Stimulated activated CD4-positive, alpha-beta T cell treated with anti-CD3 and anti-CD28 coated beads, Interleukin-1b, Interleukin-23, amount 100 ng/mL, for 24 hours (primary cell): ENCODE results near the gene AKAP13.

Experiments used
- DNase-seq, 4 experiments: peaks; one replicate each; pipeline ENCODE4 v3.0.0-alpha.2; 2020; ENCODE audit warnings: low read depth in 4 of 4, low spot score in 1 of 4

The AKAP13 gene

GRCh38 chr15:85750319-85751290 lies 370.2 kb downstream of the AKAP13 start:
- DNase-seq, result no peak

- no peak for DNase-seq
Measured at GRCh38 chr15:85751291-85752123, 371.1 kb downstream of the AKAP13 start.

GRCh38 chr15:85752124-85752475 lies 371.7 kb downstream of the AKAP13 start:
- DNase-seq, result no peak

- no peak for DNase-seq
Measured at GRCh38 chr15:85752491-85752961, 372.1 kb downstream of the AKAP13 start.

- no peak for DNase-seq
Measured at GRCh38 chr15:85753261-85753660, 372.9 kb downstream of the AKAP13 start.

GRCh38 chr15:85753791-85754452 lies 373.5 kb downstream of the AKAP13 start:
- no peak for DNase-seq

- DNase-seq, result no peak
Measured at GRCh38 chr15:85754989-85755388, 374.6 kb downstream of the AKAP13 start.

GRCh38 chr15:85755471-85755870 lies 375.1 kb downstream of the AKAP13 start:
- no peak for DNase-seq

- DNase-seq, result no peak
Measured at GRCh38 chr15:85755942-85756341, 375.5 kb downstream of the AKAP13 start.

GRCh38 chr15:85756411-85757072 lies 376.1 kb downstream of the AKAP13 start:
- no peak for DNase-seq

- no peak for DNase-seq
Measured at GRCh38 chr15:85757073-85757938, 376.9 kb downstream of the AKAP13 start.

GRCh38 chr15:85757939-85758654 lies 377.7 kb downstream of the AKAP13 start:
- DNase-seq, result no peak

- DNase-seq, result no peak
Measured at GRCh38 chr15:85758655-85758978, 378.2 kb downstream of the AKAP13 start.

- no peak for DNase-seq
Measured at GRCh38 chr15:85759376-85759775, 379.0 kb downstream of the AKAP13 start.

- no peak for DNase-seq
Measured at GRCh38 chr15:85760049-85760448, 379.6 kb downstream of the AKAP13 start.

GRCh38 chr15:85760531-85761371 lies 380.3 kb downstream of the AKAP13 start:
- no peak for DNase-seq

- DNase-seq, result no peak
Measured at GRCh38 chr15:85761635-85762034, 381.2 kb downstream of the AKAP13 start.

- no peak for DNase-seq
Measured at GRCh38 chr15:85762039-85762755, 381.8 kb downstream of the AKAP13 start.
